ENCODE results near the gene SLIT1. TPM values are rescaled to one million over a fixed set of nuclear protein-coding genes. Genes with fewer than 3 reads are reported as not detected.

The SLIT1 gene
- total and polyA plus RNA-seq, 2 of the 8 experiments (the other 6 are each of a cell fraction or from before 2014, with no cell fraction given), result 0.70 to 0.88 TPM

DNA sequence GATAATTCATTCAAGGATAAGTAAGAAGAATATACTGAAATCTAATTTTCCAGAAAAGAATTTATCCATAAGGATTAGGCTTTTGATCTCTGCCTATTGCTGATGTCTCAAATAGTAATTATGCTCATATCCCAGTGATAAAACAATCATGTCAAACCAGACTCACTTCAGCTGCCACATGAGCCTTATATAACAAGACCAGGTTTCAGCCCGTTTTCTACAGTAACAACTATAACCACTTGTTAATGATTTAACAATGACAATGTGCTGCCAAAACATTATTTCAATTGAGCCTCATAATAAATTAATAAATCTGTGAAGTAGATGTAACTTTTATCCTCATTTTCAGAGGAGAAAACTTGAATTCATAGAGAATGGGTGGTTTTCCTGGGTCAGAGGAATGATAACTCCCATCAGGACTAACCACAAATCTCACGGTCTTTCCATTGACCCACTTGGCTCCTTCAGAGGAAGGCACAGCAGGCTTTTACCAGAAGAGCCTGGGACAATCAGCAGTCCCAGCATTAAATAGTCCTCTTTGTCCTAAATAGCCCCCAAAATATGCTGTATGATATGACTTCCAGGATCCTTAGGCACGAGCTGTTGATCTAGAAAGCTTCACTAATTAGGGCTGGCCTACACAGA is 42.5 kb upstream of the SLIT1 start (continued):
- TF ChIP-seq, protein P1, sequence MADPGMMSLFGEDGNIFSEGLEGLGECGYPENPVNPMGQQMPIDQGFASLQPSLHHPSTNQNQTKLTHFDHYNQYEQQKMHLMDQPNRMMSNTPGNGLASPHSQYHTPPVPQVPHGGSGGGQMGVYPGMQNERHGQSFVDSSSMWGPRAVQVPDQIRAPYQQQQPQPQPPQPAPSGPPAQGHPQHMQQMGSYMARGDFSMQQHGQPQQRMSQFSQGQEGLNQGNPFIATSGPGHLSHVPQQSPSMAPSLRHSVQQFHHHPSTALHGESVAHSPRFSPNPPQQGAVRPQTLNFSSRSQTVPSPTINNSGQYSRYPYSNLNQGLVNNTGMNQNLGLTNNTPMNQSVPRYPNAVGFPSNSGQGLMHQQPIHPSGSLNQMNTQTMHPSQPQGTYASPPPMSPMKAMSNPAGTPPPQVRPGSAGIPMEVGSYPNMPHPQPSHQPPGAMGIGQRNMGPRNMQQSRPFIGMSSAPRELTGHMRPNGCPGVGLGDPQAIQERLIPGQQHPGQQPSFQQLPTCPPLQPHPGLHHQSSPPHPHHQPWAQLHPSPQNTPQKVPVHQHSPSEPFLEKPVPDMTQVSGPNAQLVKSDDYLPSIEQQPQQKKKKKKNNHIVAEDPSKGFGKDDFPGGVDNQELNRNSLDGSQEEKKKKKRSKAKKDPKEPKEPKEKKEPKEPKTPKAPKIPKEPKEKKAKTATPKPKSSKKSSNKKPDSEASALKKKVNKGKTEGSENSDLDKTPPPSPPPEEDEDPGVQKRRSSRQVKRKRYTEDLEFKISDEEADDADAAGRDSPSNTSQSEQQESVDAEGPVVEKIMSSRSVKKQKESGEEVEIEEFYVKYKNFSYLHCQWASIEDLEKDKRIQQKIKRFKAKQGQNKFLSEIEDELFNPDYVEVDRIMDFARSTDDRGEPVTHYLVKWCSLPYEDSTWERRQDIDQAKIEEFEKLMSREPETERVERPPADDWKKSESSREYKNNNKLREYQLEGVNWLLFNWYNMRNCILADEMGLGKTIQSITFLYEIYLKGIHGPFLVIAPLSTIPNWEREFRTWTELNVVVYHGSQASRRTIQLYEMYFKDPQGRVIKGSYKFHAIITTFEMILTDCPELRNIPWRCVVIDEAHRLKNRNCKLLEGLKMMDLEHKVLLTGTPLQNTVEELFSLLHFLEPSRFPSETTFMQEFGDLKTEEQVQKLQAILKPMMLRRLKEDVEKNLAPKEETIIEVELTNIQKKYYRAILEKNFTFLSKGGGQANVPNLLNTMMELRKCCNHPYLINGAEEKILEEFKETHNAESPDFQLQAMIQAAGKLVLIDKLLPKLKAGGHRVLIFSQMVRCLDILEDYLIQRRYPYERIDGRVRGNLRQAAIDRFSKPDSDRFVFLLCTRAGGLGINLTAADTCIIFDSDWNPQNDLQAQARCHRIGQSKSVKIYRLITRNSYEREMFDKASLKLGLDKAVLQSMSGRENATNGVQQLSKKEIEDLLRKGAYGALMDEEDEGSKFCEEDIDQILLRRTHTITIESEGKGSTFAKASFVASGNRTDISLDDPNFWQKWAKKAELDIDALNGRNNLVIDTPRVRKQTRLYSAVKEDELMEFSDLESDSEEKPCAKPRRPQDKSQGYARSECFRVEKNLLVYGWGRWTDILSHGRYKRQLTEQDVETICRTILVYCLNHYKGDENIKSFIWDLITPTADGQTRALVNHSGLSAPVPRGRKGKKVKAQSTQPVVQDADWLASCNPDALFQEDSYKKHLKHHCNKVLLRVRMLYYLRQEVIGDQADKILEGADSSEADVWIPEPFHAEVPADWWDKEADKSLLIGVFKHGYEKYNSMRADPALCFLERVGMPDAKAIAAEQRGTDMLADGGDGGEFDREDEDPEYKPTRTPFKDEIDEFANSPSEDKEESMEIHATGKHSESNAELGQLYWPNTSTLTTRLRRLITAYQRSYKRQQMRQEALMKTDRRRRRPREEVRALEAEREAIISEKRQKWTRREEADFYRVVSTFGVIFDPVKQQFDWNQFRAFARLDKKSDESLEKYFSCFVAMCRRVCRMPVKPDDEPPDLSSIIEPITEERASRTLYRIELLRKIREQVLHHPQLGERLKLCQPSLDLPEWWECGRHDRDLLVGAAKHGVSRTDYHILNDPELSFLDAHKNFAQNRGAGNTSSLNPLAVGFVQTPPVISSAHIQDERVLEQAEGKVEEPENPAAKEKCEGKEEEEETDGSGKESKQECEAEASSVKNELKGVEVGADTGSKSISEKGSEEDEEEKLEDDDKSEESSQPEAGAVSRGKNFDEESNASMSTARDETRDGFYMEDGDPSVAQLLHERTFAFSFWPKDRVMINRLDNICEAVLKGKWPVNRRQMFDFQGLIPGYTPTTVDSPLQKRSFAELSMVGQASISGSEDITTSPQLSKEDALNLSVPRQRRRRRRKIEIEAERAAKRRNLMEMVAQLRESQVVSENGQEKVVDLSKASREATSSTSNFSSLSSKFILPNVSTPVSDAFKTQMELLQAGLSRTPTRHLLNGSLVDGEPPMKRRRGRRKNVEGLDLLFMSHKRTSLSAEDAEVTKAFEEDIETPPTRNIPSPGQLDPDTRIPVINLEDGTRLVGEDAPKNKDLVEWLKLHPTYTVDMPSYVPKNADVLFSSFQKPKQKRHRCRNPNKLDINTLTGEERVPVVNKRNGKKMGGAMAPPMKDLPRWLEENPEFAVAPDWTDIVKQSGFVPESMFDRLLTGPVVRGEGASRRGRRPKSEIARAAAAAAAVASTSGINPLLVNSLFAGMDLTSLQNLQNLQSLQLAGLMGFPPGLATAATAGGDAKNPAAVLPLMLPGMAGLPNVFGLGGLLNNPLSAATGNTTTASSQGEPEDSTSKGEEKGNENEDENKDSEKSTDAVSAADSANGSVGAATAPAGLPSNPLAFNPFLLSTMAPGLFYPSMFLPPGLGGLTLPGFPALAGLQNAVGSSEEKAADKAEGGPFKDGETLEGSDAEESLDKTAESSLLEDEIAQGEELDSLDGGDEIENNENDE (IDR thresholded peaks at IDR 0.05; ENCODE audit: insufficient replicate concordance, low read length), result no peak
- no peak for TF ChIP-seq SUZ12 (IDR thresholded peaks at IDR 0.05; ENCODE audit: low read length)
- TF ChIP-seq CEBPB (IDR thresholded peaks at IDR 0.05; ENCODE audit: low read depth, low read length), result no peak
- no peak for TF ChIP-seq BRCA1 (IDR thresholded peaks at IDR 0.05; ENCODE audit: low read depth, low read length)
- no peak for TF ChIP-seq CBX8 (IDR thresholded peaks at IDR 0.05; ENCODE audit: borderline replicate concordance, low read depth, low read length)
- TF ChIP-seq POU5F1 (IDR thresholded peaks at IDR 0.05; ENCODE audit: low read depth, low read length), result no peak
- TF ChIP-seq NRF1 (IDR thresholded peaks at IDR 0.05; ENCODE audit: low read depth, low read length), result no peak
- TF ChIP-seq EP300 (IDR thresholded peaks at IDR 0.05; ENCODE audit: borderline replicate concordance in 1 of 2, low read depth in 2 of 2, low read length in 2 of 2), result no peak
- no peak for TF ChIP-seq HDAC2 (IDR thresholded peaks at IDR 0.05; ENCODE audit: borderline replicate concordance in 1 of 2, low read depth in 2 of 2, low read length in 2 of 2)
- TF ChIP-seq POLR2AphosphoS5 (IDR thresholded peaks at IDR 0.05; ENCODE audit: low read depth, low read length), result no peak

Measured in H1 (cell line).